ENCODE data around the gene ARHGDIG. TPM values are rescaled to one million over a fixed set of nuclear protein-coding genes. Genes with fewer than 3 reads are reported as not detected.

The ARHGDIG gene
- total and polyA plus RNA-seq, 8 donors = 3.1 to 50.4 (median 9.6) TPM; not detected in 1

DNA sequence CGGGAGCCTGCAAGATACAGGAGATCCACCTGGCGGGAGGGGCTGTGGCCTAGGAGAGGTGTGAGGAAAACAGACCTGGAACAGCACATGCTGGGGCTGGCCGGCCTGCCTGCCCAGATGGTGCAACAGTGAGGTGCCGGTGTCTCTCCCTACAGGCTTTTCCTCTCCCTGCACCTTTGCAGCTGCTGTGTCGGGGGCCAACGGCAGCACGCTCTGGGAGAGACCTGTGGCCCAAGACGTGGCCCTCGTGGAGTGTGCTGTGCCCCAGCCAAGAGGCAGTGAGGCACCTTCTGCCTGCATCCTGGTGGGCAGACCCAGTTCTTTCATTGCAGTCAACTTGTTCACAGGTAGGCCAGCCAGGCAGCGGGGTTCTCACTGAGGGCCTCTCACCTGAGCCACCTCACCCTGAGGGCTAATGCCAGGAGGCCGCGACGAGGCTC is 20.6 kb upstream of the ARHGDIG start:
- Histone ChIP-seq H3K4me3 (no peak overlapping the region), H3K27me3 (no peaks in the 10 kb centered on the region), H3K27ac (no peak overlapping the region), H3K9me3 (no peaks in the 10 kb centered on the region), H3K4me1 (no peaks in the 10 kb centered on the region), H3K36me3 (peaks cover 52 to 90% (median 87%) of the 10 kb centered on the region in 4 donors)
- no peak for DNase-seq
- intact Hi-C loops (cut with DNase I; ENCODE audit: low total_unique reads) = no loop called here
- WGBS, 5 donors = 84 to 95% (median 89%) methylated on average over 9 to 13 of the region's 13 CpGs
- TF ChIP-seq, protein P1, sequence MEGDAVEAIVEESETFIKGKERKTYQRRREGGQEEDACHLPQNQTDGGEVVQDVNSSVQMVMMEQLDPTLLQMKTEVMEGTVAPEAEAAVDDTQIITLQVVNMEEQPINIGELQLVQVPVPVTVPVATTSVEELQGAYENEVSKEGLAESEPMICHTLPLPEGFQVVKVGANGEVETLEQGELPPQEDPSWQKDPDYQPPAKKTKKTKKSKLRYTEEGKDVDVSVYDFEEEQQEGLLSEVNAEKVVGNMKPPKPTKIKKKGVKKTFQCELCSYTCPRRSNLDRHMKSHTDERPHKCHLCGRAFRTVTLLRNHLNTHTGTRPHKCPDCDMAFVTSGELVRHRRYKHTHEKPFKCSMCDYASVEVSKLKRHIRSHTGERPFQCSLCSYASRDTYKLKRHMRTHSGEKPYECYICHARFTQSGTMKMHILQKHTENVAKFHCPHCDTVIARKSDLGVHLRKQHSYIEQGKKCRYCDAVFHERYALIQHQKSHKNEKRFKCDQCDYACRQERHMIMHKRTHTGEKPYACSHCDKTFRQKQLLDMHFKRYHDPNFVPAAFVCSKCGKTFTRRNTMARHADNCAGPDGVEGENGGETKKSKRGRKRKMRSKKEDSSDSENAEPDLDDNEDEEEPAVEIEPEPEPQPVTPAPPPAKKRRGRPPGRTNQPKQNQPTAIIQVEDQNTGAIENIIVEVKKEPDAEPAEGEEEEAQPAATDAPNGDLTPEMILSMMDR (IDR thresholded peaks at IDR 0.05) = no peak
- TF ChIP-seq POLR2AphosphoS5 (IDR thresholded peaks at IDR 0.05) (no peak), POLR2A (IDR thresholded peaks at IDR 0.05) (no peak), EP300 (IDR thresholded peaks at IDR 0.05) (no peak)

DNA sequence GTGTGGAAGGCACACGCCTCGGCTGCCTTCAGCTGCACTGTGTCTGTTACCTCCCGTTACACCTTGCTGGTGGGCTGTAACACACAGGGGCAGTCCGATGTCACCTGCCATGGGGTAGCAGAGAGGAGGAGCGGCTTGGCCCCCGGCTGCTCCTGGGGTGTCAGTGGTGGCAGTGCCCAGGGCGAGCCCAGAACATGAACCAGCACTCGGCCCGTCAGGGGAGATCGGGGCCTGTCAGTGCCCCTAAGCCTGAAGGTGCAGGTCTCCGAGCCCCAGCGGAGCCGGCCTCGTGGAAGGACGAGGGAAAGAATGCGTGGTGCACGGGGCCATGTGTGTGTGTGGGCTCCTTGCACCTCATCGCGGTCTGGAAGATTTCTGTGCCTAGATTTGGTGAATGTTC is 20.1 kb upstream of the ARHGDIG start:
- WGBS, 5 donors = 93 to 96% (median 95%) methylated on average over 16 to 19 of the region's 19 CpGs
- TF ChIP-seq POLR2A (IDR thresholded peaks at IDR 0.05) (no peak), EP300 (IDR thresholded peaks at IDR 0.05) (no peak), POLR2AphosphoS5 (IDR thresholded peaks at IDR 0.05) (no peak)
- TF ChIP-seq, protein P1 (IDR thresholded peaks at IDR 0.05) = no peak

GRCh38 chr16:261031-261691 is 19.2 kb upstream of the ARHGDIG start:
- DNase-seq = no peak
- H3K4me3 ChIP-seq = no peak overlapping the region
- TF ChIP-seq POLR2A (IDR thresholded peaks at IDR 0.05) (no peak), POLR2AphosphoS5 (IDR thresholded peaks at IDR 0.05) (no peak), EP300 (IDR thresholded peaks at IDR 0.05) (no peak)
- TF ChIP-seq, protein P1 (IDR thresholded peaks at IDR 0.05) = no peak
- intact Hi-C loops (cut with DNase I; ENCODE audit: low total_unique reads) = no loop called here
- no peak overlapping the region for H3K27ac ChIP-seq
- no peaks in the 10 kb centered on the region for H3K27me3 ChIP-seq
- peaks cover 0 to 11% (median 8%) of the 10 kb centered on the region in 4 donors for H3K4me1 ChIP-seq
- peaks cover 48 to 86% (median 84%) of the 10 kb centered on the region in 4 donors for H3K36me3 ChIP-seq
- H3K9me3 ChIP-seq = no peaks in the 10 kb centered on the region
- 78 to 93% (median 87%) methylated on average over 13 to 28 of the region's 28 CpGs for WGBS, 5 donors

More for the DNA sequence above, 20.1 kb upstream of the ARHGDIG start:
- peaks cover 52 to 90% (median 87%) of the 10 kb centered on the region in 4 donors for H3K36me3 ChIP-seq
- H3K27me3 ChIP-seq = no peaks in the 10 kb centered on the region
- DNase-seq = no peak
- intact Hi-C loops (cut with DNase I; ENCODE audit: low total_unique reads) = no loop called here
- no peak overlapping the region for H3K4me3 ChIP-seq
- no peaks in the 10 kb centered on the region for H3K9me3 ChIP-seq
- no peak overlapping the region for H3K27ac ChIP-seq
- H3K4me1 ChIP-seq = peaks cover 0 to 3% (median 0%) of the 10 kb centered on the region in 4 donors

DNA sequence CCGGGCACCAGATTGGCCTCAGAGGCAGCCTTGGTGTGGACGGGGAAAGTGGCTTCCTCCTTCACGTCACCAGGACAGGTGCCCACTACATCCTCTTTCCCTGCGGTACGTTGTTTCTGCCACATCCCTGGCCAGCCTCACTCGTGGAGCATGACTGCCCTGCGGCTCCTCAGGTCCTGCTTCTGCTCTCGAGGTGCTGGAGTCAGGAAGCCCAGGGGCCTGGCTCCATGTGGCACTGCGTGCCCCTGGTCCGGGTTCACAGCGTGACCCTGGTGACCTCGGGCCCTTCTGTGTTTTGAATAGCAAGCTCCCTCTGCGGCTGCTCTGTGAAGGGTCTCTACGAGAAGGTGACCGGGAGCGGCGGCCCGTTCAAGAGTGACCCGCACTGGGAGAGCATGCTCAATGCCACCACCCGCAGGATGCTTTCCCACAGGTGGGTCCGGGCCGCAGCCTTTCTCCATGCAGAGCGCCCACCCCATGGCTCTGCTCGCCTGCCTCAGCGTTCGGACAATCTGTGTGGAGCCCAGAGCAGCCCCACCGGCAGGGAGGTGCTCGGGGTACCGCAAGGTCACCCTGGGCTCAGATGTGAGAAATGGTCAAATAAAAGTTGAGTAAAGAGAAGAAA is 18.2 kb upstream of the ARHGDIG start:
- no peak overlapping the region for H3K27ac ChIP-seq
- WGBS, 5 donors = 92 to 94% (median 93%) methylated on average over 27 to 29 of the region's 29 CpGs
- H3K4me3 ChIP-seq = no peak overlapping the region
- H3K36me3 ChIP-seq = peaks cover 48 to 78% (median 75%) of the 10 kb centered on the region in 4 donors
- no peaks in the 10 kb centered on the region for H3K9me3 ChIP-seq
- H3K4me1 ChIP-seq = peaks cover 0 to 12% (median 9%) of the 10 kb centered on the region in 4 donors
- H3K27me3 ChIP-seq = no peaks in the 10 kb centered on the region
- intact Hi-C loops (cut with DNase I; ENCODE audit: low total_unique reads) = no loop called here
- no peak for DNase-seq
- TF ChIP-seq EP300 (IDR thresholded peaks at IDR 0.05) = no peak
- TF ChIP-seq, protein P1 (IDR thresholded peaks at IDR 0.05) = no peak
- no peak for TF ChIP-seq POLR2AphosphoS5 (IDR thresholded peaks at IDR 0.05)
- no peak for TF ChIP-seq POLR2A (IDR thresholded peaks at IDR 0.05)
